ENCODE data around the gene ZMIZ1. TPM values are rescaled to one million over a fixed set of nuclear protein-coding genes. Genes with fewer than 3 reads are reported as not detected.

ZMIZ1 gene
- total and polyA plus RNA-seq, 2 donors from 2014 or later, result 14.2 to 97.6 TPM

GRCh38 chr10:79231908-79232307 lies 163.1 kb downstream of the ZMIZ1 start:
- no peak for FAIRE-seq
- Histone ChIP-seq H3K27ac (ENCODE audit: low read depth in 2 of 2, low read length in 2 of 2) (no peak overlapping the region), H3K36me3 (ENCODE audit: control insufficient read depth in 2 of 3, insufficient read depth in 3 of 3, low read length in 3 of 3) (peaks cover 0 to 12% (median 9%) of the 10 kb centered on the region in 3 donors), H3K9me3 (ENCODE audit: control insufficient read depth in 2 of 3, insufficient read depth in 1 of 3, low read length in 3 of 3) (no peaks in the 10 kb centered on the region), H3K4me3 (ENCODE audit: low read length in 3 of 3) (no peak overlapping the region), H3K4me1 (ENCODE audit: control insufficient read depth in 2 of 3, insufficient read depth in 2 of 3, low read depth in 1 of 3, low read length in 3 of 3) (peaks cover 0 to 5% (median 5%) of the 10 kb centered on the region in 3 donors), H3K27me3 (ENCODE audit: control insufficient read depth, insufficient read depth, low read length) (no peaks in the 10 kb centered on the region), H3K9ac (ENCODE audit: low read length in 3 of 3) (no peak overlapping the region)
- no peak for TF ChIP-seq CTCF (IDR thresholded peaks at IDR 0.05; ENCODE audit: borderline replicate concordance, extremely low read depth, insufficient read depth)
- DNase-seq, result no peak
- intact Hi-C loops (cut with DNase I), result no loop called here

GRCh38 chr10:79232864-79233263 lies 164.1 kb downstream of the ZMIZ1 start:
- Histone ChIP-seq H3K4me3 (ENCODE audit: low read length in 3 of 3) (no peak overlapping the region), H3K9me3 (ENCODE audit: control insufficient read depth in 2 of 3, insufficient read depth in 1 of 3, low read length in 3 of 3) (no peaks in the 10 kb centered on the region), H3K27me3 (ENCODE audit: control insufficient read depth, insufficient read depth, low read length) (no peaks in the 10 kb centered on the region), H3K27ac (ENCODE audit: low read depth in 2 of 2, low read length in 2 of 2) (no peak overlapping the region), H3K36me3 (ENCODE audit: control insufficient read depth in 2 of 3, insufficient read depth in 3 of 3, low read length in 3 of 3) (peaks cover 0 to 9% (median 6%) of the 10 kb centered on the region in 3 donors), H3K4me1 (ENCODE audit: control insufficient read depth in 2 of 3, insufficient read depth in 2 of 3, low read depth in 1 of 3, low read length in 3 of 3) (peaks cover 0 to 14% (median 5%) of the 10 kb centered on the region in 3 donors), H3K9ac (ENCODE audit: low read length in 3 of 3) (no peak overlapping the region)
- intact Hi-C loops (cut with DNase I), result no loop called here
- FAIRE-seq, result no peak
- DNase-seq, result no peak
- no peak for TF ChIP-seq CTCF (IDR thresholded peaks at IDR 0.05; ENCODE audit: borderline replicate concordance, extremely low read depth, insufficient read depth)

- no peaks in the 10 kb centered on the region for H3K27me3 ChIP-seq (ENCODE audit: control insufficient read depth, insufficient read depth, low read length)
- no peak for TF ChIP-seq CTCF (IDR thresholded peaks at IDR 0.05; ENCODE audit: borderline replicate concordance, extremely low read depth, insufficient read depth)
- DNase-seq (no peak), FAIRE-seq (no peak)
- H3K9ac ChIP-seq (ENCODE audit: low read length in 3 of 3), result no peak overlapping the region
- peaks cover 0 to 3% (median 2%) of the 10 kb centered on the region in 3 donors for H3K36me3 ChIP-seq (ENCODE audit: control insufficient read depth in 2 of 3, insufficient read depth in 3 of 3, low read length in 3 of 3)
- H3K4me1 ChIP-seq (ENCODE audit: control insufficient read depth in 2 of 3, insufficient read depth in 2 of 3, low read depth in 1 of 3, low read length in 3 of 3), result peaks cover 0 to 27% (median 2%) of the 10 kb centered on the region in 3 donors
- no peak overlapping the region for H3K4me3 ChIP-seq (ENCODE audit: low read length in 3 of 3)
- H3K9me3 ChIP-seq (ENCODE audit: control insufficient read depth in 2 of 3, insufficient read depth in 1 of 3, low read length in 3 of 3), result no peaks in the 10 kb centered on the region
- intact Hi-C loops (cut with DNase I), result no loop called here
- H3K27ac ChIP-seq (ENCODE audit: low read depth in 2 of 2, low read length in 2 of 2), result no peak overlapping the region
Measured at GRCh38 chr10:79234391-79235315, 165.9 kb downstream of the ZMIZ1 start.

Measured in kidney (tissue), 14 donors.